A549 (cell line): ENCODE results near the gene GRIK1. TPM values are rescaled to one million over a fixed set of nuclear protein-coding genes. Genes with fewer than 3 reads are reported as not detected.

Experiments used
- ATAC-seq, 2 experiments: fragments of 200-7000 bp in 1 of 2; fragments of >200 bp in 1 of 2; cut with Nextera tagmentation in 1 of 2; cut with Tn5 transposase in 1 of 2; 3 replicates each; pipeline versions ENCODE4 v1.8.0 to v1.9.1; 2018 to 2020; ENCODE audit warnings: mild to moderate bottlenecking in 1 of 2, moderate library complexity in 1 of 2
- CTCF ChIA-PET: fragments of 300-600 bp; sonication (Branson Sonifier 250); formaldehyde crosslinking; extraction: SDS; loops from one replicate; lab custom pipeline; 2021; ENCODE audit warnings: antibody characterized with exemption, inconsistent platforms; lab: Yijun Ruan, JAX
- POLR2A ChIA-PET: fragments of 350-600 bp; formaldehyde crosslinking; extraction: SDS; loops from one replicate; lab custom pipeline; 2021; ENCODE audit warnings: antibody characterized with exemption, inconsistent platforms; lab: Yijun Ruan, JAX
- DNase-seq, 2 experiments: peaks; one replicate each; pipeline versions ENCODE4 v3.0.0 to v3.0.0-alpha.2; 2011 to 2016; ENCODE audit warnings: low read depth in 1 of 2, low spot score in 1 of 2
- FAIRE-seq: peaks from 2 replicates; lab custom pipeline; 2011; peaks lifted over from hg19 to GRCh38; lab: Jason Lieb, UNC
- H3K27ac ChIP-seq, 2 experiments: fragments of >200 bp; sonication (Bioruptor Twin); formaldehyde crosslinking; 3 replicates each; pipeline ENCODE4 v1.5.1; 2016 to 2017
- H3K4me1 ChIP-seq: fragments of >200 bp; sonication (Bioruptor Twin); formaldehyde crosslinking; 3 replicates; pipeline ENCODE4 v1.6.1; 2016
- H3K4me2 ChIP-seq: fragments of >200 bp; sonication (Bioruptor Twin); formaldehyde crosslinking; 3 replicates; pipeline ENCODE4 v1.6.1; 2016
- H3K4me3 ChIP-seq: fragments of >200 bp; sonication (Bioruptor Twin); formaldehyde crosslinking; 3 replicates; pipeline ENCODE4 v1.5.1; 2016
- H3K9me3 ChIP-seq: fragments of >200 bp; sonication (Bioruptor Twin); formaldehyde crosslinking; 3 replicates; pipeline ENCODE4 v1.6.1; 2016
- BHLHE40 ChIP-seq: IDR thresholded peaks from 2 replicates; pipeline ENCODE4 v1.6.1; 2012; ENCODE audit warnings: low read depth, low read length, inconsistent platforms
- CEBPB ChIP-seq, 2 experiments: fragments of >200 bp in 1 of 2; sonication (Bioruptor Twin) in 1 of 2; formaldehyde crosslinking in 1 of 2; IDR thresholded peaks; 2 replicates each; pipeline ENCODE4 v1.6.1; 2012 to 2016
- CHD2 ChIP-seq: fragments of 150-350 bp; IDR thresholded peaks from 2 replicates; pipeline ENCODE4 v1.6.1; 2014; ENCODE audit warnings: low read length; ENCODE audit not compliant: partially characterized antibody
- CHD4 ChIP-seq: fragments of 200-600 bp; sonication (generic); IDR thresholded peaks from 2 replicates; pipeline ENCODE4 v1.6.1; 2016; ENCODE audit warnings: antibody characterized with exemption, mild to moderate bottlenecking, borderline replicate concordance
- EHMT2 ChIP-seq: fragments of 200-600 bp; sonication (generic); IDR thresholded peaks from 2 replicates; pipeline ENCODE4 v1.6.1; 2016; ENCODE audit warnings: antibody characterized with exemption, low read depth, mild to moderate bottlenecking, moderate library complexity
- FOSB ChIP-seq: fragments of 250-450 bp; sonication (Bioruptor Pico); IDR thresholded peaks from 2 replicates; pipeline ENCODE4 v1.5.0; 2020; ENCODE audit warnings: mild to moderate bottlenecking, moderate library complexity
- HEYL ChIP-seq: fragments of 250-450 bp; sonication (Bioruptor Pico); IDR thresholded peaks from 2 replicates; pipeline ENCODE4 v1.8.0; 2021; ENCODE audit warnings: mild to moderate bottlenecking, moderate library complexity
- JUN ChIP-seq, 2 experiments: fragments of >200 bp; sonication (Bioruptor Twin); formaldehyde crosslinking; IDR thresholded peaks; 2 replicates in 1 of 2; 3 replicates in 1 of 2; pipeline ENCODE4 v1.6.1; 2016 to 2017
- KDM1A ChIP-seq: fragments of 200-600 bp; sonication (generic); IDR thresholded peaks from 2 replicates; pipeline ENCODE4 v1.6.1; 2016; ENCODE audit warnings: low read depth, mild to moderate bottlenecking
- KDM5A ChIP-seq: fragments of 200-600 bp; sonication (generic); IDR thresholded peaks from 2 replicates; pipeline ENCODE4 v1.6.1; 2016; ENCODE audit warnings: antibody characterized with exemption, mild to moderate bottlenecking
- MAFK ChIP-seq: fragments of 450-650 bp; IDR thresholded peaks from 2 replicates; pipeline ENCODE4 v1.6.1; 2014; ENCODE audit not compliant: partially characterized antibody
- NR3C1 ChIP-seq: fragments of >200 bp; sonication (Bioruptor Twin); formaldehyde crosslinking; IDR thresholded peaks from 3 replicates; pipeline ENCODE4 v1.6.1; 2017
- PHF8 ChIP-seq: fragments of 200-600 bp; sonication (generic); IDR thresholded peaks from 2 replicates; pipeline ENCODE4 v1.6.1; 2016; ENCODE audit warnings: low read depth, mild to moderate bottlenecking, antibody characterized with exemption, moderate library complexity, borderline replicate concordance
- POLR2A ChIP-seq: IDR thresholded peaks from 2 replicates; pipeline ENCODE4 v1.6.1; 2012; ENCODE audit warnings: mild to moderate bottlenecking, low read length
- POLR2AphosphoS2 ChIP-seq: conservative IDR thresholded peaks from 2 replicates; pipeline ENCODE4 v1.6.1; 2012; ENCODE audit warnings: low read length, improper control_type of control experiment, inconsistent platforms
- RNF2 ChIP-seq: fragments of 200-600 bp; sonication (generic); IDR thresholded peaks from 2 replicates; pipeline ENCODE4 v1.6.1; 2016; ENCODE audit warnings: low read depth, mild to moderate bottlenecking, antibody characterized with exemption, moderate library complexity, borderline replicate concordance
- SREBF2 ChIP-seq: fragments of 450-650 bp; IDR thresholded peaks from 2 replicates; pipeline ENCODE4 v1.6.1; 2014; ENCODE audit warnings: mild to moderate bottlenecking, moderate library complexity
- ZC3H11A ChIP-seq: fragments of 450-650 bp; IDR thresholded peaks from 2 replicates; pipeline ENCODE4 v1.6.1; 2014; ENCODE audit warnings: antibody characterized with exemption, mild to moderate bottlenecking
- ZFP36 ChIP-seq: fragments of 450-650 bp; IDR thresholded peaks from 2 replicates; pipeline ENCODE4 v1.6.1; 2014; ENCODE audit warnings: borderline replicate concordance; ENCODE audit not compliant: partially characterized antibody
- WGBS: methylation state at CpG from one replicate; pipeline ENCODE4 v1.1.6; 2017; ENCODE audit errors: missing lambda C conversion rate; 5-methylcytosine and 5-hydroxymethylcytosine counted together
- polyA plus RNA-seq, 4 experiments: library from polyadenylated mRNA; depleted of rRNA in 3 of 4; stranded (reverse); fragments of >200 nt; fragmentation: RNase III in 1 of 4; extraction: RNeasy Plus Mini Kit Qiagen cat#74134 plus additional on column Dnase treatment in 1 of 4; gene quantifications; 2 replicates in 3 of 4; 3 replicates in 1 of 4; pipeline ENCODE4 v1.2.3, GENCODE V29; 2011 to 2017
- TF ChIP-seq, protein P1 (sequence below): fragments of >200 bp; sonication (Bioruptor Twin); formaldehyde crosslinking; IDR thresholded peaks from 2 replicates; pipeline ENCODE4 v1.6.1; 2016
- TF ChIP-seq, protein P2 (sequence below): fragments of 150-350 bp; IDR thresholded peaks from 2 replicates; pipeline ENCODE4 v1.6.1; 2014; ENCODE audit warnings: low read depth, mild to moderate bottlenecking, low read length

The GRIK1 gene
- polyA plus RNA-seq, 2 of the 4 experiments (the other 2 are of a cell fraction) = not detected

DNA sequence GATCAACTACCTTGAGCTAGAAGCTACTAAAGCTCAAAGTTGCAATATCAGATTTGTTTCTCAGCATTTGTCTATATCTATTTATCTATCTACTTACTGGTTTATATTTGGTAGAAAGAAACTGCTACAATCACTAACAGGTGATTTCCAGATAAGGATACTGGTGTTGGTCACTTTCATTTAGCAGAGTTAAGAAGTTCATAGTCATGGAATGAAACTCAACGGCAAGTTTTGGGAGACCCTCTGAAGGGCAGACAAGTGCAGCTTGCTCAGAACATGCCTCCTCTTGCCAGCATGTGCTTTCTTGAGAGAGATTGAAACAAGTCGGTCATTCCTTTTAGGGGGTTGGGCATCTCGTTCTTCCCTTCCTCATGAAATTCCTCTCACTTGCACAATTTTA is 296.5 kb downstream of the GRIK1 start:
- no peak overlapping the region for H3K27ac ChIP-seq
- no peak for FAIRE-seq
- no peak for DNase-seq
- H3K4me1 ChIP-seq = no peaks in the 10 kb centered on the region
- no peak overlapping the region for H3K4me2 ChIP-seq
- no peak for ATAC-seq
- WGBS = 33% methylated on average over 3 of the region's 3 CpGs
- CTCF ChIA-PET = no interaction called here
- TF ChIP-seq HEYL (CRISPR knock-in tag) (no peak), POLR2AphosphoS2 (no peak)
- POLR2A ChIA-PET = no interaction called here
- H3K4me3 ChIP-seq = no peak overlapping the region
- H3K9me3 ChIP-seq = no peaks in the 10 kb centered on the region

DNA sequence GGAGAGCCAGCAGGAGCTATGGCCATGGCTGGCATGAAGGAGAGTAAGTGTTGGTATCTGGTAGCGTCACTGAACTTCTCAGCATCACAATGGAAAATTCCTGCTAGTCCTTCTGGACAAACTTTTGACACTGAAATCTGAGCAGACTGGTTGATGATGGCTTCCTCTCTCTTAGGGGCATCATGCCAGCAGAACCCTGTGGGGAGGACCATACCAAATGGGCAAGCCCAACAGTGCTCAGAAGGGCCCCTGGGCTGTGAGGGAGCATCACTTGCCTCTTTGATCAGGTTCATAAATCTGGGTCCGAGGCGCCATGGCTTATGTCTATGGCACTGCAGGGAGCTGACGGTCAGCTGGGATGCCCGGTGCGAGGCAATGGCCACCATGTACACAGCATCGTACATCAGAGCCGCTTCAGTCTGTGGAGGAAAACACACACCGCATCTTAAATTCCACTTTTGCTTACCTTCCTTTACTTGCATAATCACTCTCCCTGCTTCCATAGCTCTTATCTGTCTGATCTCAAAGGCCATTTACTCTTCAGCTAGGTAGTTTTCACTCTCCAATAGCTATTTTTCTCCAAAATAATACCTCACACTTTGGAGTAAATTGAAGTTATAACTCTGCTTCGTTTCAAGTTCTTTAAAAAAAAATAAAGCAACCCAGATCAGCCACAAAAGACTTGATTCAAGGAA is 297.1 kb downstream of the GRIK1 start:
- ChIA-PET CTCF (no interaction called here), POLR2A (no interaction called here)
- DNase-seq (no peak), FAIRE-seq (no peak), ATAC-seq (no peak)
- Histone ChIP-seq H3K27ac (no peak overlapping the region), H3K4me3 (no peak overlapping the region), H3K4me1 (no peaks in the 10 kb centered on the region), H3K9me3 (no peaks in the 10 kb centered on the region), H3K4me2 (no peak overlapping the region)
- WGBS = 50% methylated on average over 7 of the region's 10 CpGs
- TF ChIP-seq ZFP36 (no peak), EHMT2 (no peak), JUN (IDR thresholded peaks at IDR 0.05) (no peak), CHD4 (no peak), NR3C1 (no peak), KDM5A (no peak), POLR2A (no peak), SREBF2 (no peak), PHF8 (no peak), CEBPB (IDR thresholded peaks at IDR 0.05) (no peak), MAFK (no peak), CHD2 (no peak), FOSB (CRISPR knock-in tag) (no peak), POLR2AphosphoS2 (no peak), KDM1A (no peak), ZC3H11A (no peak)
- TF ChIP-seq, protein P1, sequence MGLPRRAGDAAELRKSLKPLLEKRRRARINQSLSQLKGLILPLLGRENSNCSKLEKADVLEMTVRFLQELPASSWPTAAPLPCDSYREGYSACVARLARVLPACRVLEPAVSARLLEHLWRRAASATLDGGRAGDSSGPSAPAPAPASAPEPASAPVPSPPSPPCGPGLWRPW = no peak

DNA sequence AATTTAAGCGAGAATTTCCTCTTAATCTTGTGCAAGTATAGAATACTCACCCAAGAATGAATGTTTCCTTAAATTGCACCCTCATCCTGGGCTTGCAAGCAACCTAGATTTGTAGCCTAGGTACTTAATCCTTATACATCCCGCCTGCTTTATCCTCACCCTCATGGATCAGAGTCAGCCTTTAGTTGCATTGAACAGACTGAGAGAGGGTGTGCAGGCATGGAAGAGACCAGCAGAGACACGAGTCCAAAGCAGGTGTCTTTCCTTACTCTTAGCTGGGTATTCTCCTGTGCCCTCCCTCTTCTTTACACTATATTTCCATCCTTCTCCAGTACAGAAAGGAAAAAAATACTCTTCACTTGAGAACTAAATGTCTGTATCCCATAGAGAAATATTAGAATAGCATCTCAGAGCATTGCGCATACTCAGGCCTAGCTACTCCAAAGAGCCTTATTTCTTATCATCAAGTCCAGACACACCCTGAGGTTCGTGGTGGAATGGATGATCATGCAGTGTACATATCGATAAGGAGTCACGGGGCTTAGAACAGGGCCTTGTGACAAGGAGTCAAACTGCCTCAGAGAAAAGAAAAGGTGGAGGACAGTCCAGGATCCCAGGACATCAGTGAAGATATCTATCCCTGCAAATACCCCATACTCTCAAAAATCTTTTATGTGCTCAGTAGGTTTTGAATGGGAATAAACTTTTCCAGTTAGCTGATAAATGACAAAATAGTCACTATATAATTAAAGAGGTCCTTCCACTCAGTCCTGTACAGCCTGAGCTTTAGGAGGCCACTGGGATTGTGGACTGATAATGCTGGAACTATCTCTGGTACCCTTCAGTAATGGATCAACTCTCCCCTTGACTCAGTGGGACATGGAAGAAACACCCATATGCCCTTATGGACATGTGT is 297.9 kb downstream of the GRIK1 start:
- no peak for DNase-seq
- no peaks in the 10 kb centered on the region for H3K4me1 ChIP-seq
- no peak for TF ChIP-seq ZC3H11A
- TF ChIP-seq CHD2 = no peak
- TF ChIP-seq BHLHE40 = no peak
- no peak for TF ChIP-seq JUN (IDR thresholded peaks at IDR 0.05)
- TF ChIP-seq ZFP36 = no peak
- TF ChIP-seq, protein P2, sequence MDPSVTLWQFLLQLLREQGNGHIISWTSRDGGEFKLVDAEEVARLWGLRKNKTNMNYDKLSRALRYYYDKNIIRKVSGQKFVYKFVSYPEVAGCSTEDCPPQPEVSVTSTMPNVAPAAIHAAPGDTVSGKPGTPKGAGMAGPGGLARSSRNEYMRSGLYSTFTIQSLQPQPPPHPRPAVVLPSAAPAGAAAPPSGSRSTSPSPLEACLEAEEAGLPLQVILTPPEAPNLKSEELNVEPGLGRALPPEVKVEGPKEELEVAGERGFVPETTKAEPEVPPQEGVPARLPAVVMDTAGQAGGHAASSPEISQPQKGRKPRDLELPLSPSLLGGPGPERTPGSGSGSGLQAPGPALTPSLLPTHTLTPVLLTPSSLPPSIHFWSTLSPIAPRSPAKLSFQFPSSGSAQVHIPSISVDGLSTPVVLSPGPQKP = no peak
- TF ChIP-seq RNF2 = no peak
- no peak for TF ChIP-seq KDM5A
- TF ChIP-seq, all 56 proteins: peak for 0
- ChIA-PET POLR2A (no interaction called here), CTCF (no interaction called here)
- H3K27ac ChIP-seq = no peak overlapping the region
- no peaks in the 10 kb centered on the region for H3K9me3 ChIP-seq
- H3K4me2 ChIP-seq = no peak overlapping the region
- ATAC-seq (no peak), FAIRE-seq (no peak)
- H3K4me3 ChIP-seq = no peak overlapping the region
- WGBS = 22% methylated on average over 7 of the region's 7 CpGs
